Gastrocnemius medialis (tissue), 4 donors: ENCODE results near the gene NCK2. TPM values are rescaled to one million over a fixed set of nuclear protein-coding genes. Genes with fewer than 3 reads are reported as not detected.

ENCODE experiments used
- ATAC-seq, 2 donors: fragments of 150-250 bp; one replicate each; pipeline ENCODE4 v1.9.1; 2016
- DNase-seq, 2 donors: peaks; one replicate each; pipeline ENCODE4 v3.0.0-alpha.2; 2019
- H3K27ac ChIP-seq, 4 donors: fragments of 200-600 bp; sonication (generic); 1 replicate in 1 of 4; 2 replicates in 3 of 4; pipeline ENCODE4 v1.5.1; 2016 to 2018; ENCODE audit warnings: mild to moderate bottlenecking in 2 of 4, moderate library complexity in 1 of 4
- H3K27me3 ChIP-seq, 3 donors: fragments of 200-600 bp; sonication (generic) in 2 of 3; 1 replicate in 1 of 3; 2 replicates in 2 of 3; pipeline versions ENCODE4 v1.5.1 to v1.6.0; 2016 to 2019; ENCODE audit warnings: mild to moderate bottlenecking in 1 of 3, moderate library complexity in 1 of 3
- H3K36me3 ChIP-seq, 2 donors: fragments of 200-600 bp; sonication (generic) in 1 of 2; one replicate each; pipeline ENCODE4 v1.5.1; 2017 to 2018
- H3K4me1 ChIP-seq, 2 donors: fragments of 200-600 bp; sonication (generic) in 1 of 2; one replicate each; pipeline ENCODE4 v1.5.1; 2016 to 2017; ENCODE audit warnings: mild to moderate bottlenecking in 2 of 2
- H3K4me3 ChIP-seq, 4 donors: fragments of 200-600 bp; sonication (generic) in 3 of 4; 1 replicate in 1 of 4; 2 replicates in 3 of 4; pipeline ENCODE4 v1.5.1; 2016 to 2019; ENCODE audit warnings: mild to moderate bottlenecking in 2 of 4
- H3K9me3 ChIP-seq, 3 donors: fragments of 200-600 bp; sonication (generic) in 2 of 3; 1 replicate in 1 of 3; 2 replicates in 2 of 3; pipeline ENCODE4 v1.5.1; 2016 to 2019
- CTCF ChIP-seq, 5 experiments: fragments of 450-650 bp in 3 of 5; fragments of 200-600 bp in 2 of 5; sonication (generic) in 2 of 5; IDR thresholded peaks in 4 of 5; conservative IDR thresholded peaks in 1 of 5; 1 replicate in 4 of 5; 2 replicates in 1 of 5; pipeline ENCODE4 v1.5.1; 2016 to 2019; ENCODE audit warnings: antibody characterized with exemption in 5 of 5, mild to moderate bottlenecking in 3 of 5, moderate library complexity in 3 of 5
- POLR2A ChIP-seq, 2 donors: fragments of 450-650 bp; IDR thresholded peaks; one replicate each; pipeline ENCODE4 v1.6.1; 2017; ENCODE audit warnings: antibody characterized with exemption in 2 of 2, mild to moderate bottlenecking in 2 of 2, moderate library complexity in 2 of 2
- in situ Hi-C, 4 donors: fragments of 200-750 bp; cut with MboI; loops; one replicate each; pipeline versions ENCODE4 v1.15.0 to v1.8.0; 2017; ENCODE audit warnings: low sequenced_read_pairs in 4 of 4
- intact Hi-C: fragments of 100-400 bp; cut with DNase I; formaldehyde crosslinking; loops from one replicate; pipeline ENCODE4 v1.15.1; 2023; ENCODE audit warnings: low total_unique reads
- total RNA-seq, 4 donors: library from RNA; depleted of rRNA; stranded (reverse); fragments of >200 nt; gene quantifications; one replicate each; pipeline versions ENCODE4 v1.1.0 to v1.2.3, GENCODE V29; 2016

The NCK2 gene
- total RNA-seq, 4 donors from 2014 or later = 46.7 to 86.1 (median 57.9) TPM

DNA sequence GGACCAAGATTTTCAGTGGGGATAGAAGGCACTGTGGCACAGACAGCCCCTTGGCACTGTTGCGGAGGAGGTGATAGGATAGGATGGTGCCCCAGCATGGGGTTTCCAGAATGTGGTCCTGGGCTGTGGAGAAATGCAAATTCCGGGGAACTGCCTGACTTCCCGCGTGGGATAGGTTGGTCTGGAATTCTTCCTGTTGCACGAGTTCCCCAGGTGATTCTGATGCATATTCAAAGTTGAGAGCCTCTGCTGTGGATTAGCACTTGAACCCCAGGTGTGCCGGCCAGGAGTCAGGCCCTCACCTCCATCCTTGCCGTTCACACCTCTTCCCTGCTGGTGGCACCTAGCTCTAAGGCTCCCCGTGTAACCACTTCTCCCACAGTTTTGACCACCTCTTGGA lies 15.5 kb downstream of the NCK2 start:
- no peaks in the 10 kb centered on the region for H3K36me3 ChIP-seq
- intact Hi-C loops = no loop called here
- no peaks in the 10 kb centered on the region for H3K9me3 ChIP-seq
- H3K4me3 ChIP-seq = no peak overlapping the region
- in situ Hi-C loops = no loop called here
- H3K27ac ChIP-seq = no peak overlapping the region
- DNase-seq (no peak), ATAC-seq (no peak)
- TF ChIP-seq CTCF (IDR thresholded peaks at IDR 0.05 in 4 of 5, conservative IDR thresholded peaks at IDR 0.05 in 1 of 5) (no peak), POLR2A (IDR thresholded peaks at IDR 0.05) (no peak)
- H3K4me1 ChIP-seq = peaks cover 58 to 65% of the 10 kb centered on the region in 2 donors
- H3K27me3 ChIP-seq = no peaks in the 10 kb centered on the region

GRCh38 chr2:105760639-105761337 lies 16.1 kb downstream of the NCK2 start:
- Histone ChIP-seq H3K27ac (no peak overlapping the region), H3K4me3 (no peak overlapping the region), H3K4me1 (peaks cover 54 to 59% of the 10 kb centered on the region in 2 donors), H3K9me3 (no peaks in the 10 kb centered on the region), H3K27me3 (no peaks in the 10 kb centered on the region), H3K36me3 (no peaks in the 10 kb centered on the region)
- TF ChIP-seq POLR2A (IDR thresholded peaks at IDR 0.05) = no peak
- TF ChIP-seq CTCF (IDR thresholded peaks at IDR 0.05 in 4 of 5, conservative IDR thresholded peaks at IDR 0.05 in 1 of 5) = no peak
- intact Hi-C loops = no loop called here
- in situ Hi-C loops = no loop called here
- no peak for ATAC-seq
- DNase-seq = no peak

DNA sequence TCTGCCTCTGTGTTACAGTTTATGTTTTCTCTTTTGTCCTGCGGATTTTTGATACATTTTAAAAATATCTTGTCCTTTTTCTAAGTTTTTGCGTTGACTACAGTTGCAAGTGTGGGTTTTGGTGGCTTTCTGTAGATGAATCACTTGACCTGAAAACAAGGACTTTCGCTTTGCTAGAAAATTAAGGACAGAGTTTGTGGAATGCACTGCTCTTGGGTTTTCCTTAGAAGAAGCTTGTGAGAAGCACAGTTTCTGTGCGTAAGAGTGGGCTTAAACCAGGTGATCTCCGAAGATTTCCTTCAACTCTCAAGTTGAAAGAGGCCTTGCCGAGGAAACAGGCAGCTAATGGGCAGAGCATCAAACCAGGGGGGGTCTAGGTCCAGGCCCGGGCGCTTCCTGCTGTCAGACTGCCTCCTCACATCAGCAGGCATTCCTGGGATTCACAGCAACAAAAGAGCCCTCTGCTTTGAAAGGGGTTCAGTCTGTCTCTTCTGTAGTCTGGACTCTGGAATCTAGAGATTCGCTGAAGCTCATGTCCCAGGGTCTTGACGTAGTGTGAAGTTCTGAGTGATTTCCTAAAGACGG lies 17.3 kb downstream of the NCK2 start:
- Histone ChIP-seq H3K4me3 (no peak overlapping the region), H3K9me3 (no peaks in the 10 kb centered on the region), H3K27ac (no peak overlapping the region), H3K36me3 (no peaks in the 10 kb centered on the region), H3K4me1 (peaks cover 45 to 52% of the 10 kb centered on the region in 2 donors), H3K27me3 (no peaks in the 10 kb centered on the region)
- no peak for DNase-seq
- intact Hi-C loops = no loop called here
- in situ Hi-C loops = no loop called here
- no peak for TF ChIP-seq POLR2A (IDR thresholded peaks at IDR 0.05)
- TF ChIP-seq CTCF (IDR thresholded peaks at IDR 0.05 in 4 of 5, conservative IDR thresholded peaks at IDR 0.05 in 1 of 5) = no peak
- no peak for ATAC-seq

DNA sequence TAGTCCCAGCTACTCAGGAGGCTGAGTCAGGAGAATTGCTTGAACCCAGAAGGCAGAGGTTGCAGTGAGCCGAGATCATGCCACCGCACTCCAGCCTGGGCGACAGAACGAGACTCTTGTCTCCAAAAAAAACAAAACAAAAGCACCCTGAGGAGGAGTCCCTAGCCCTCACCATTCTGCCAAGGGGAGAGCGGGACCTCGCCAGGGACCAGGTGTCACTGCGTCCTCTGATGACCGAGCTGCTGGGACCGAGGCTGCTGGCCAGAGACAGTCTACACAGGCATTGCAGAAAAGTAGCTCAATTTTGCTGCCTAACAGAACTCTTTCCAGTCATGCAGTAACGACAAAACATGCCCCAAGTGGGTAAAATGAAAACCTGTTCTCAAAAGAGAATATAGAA lies 18.4 kb downstream of the NCK2 start:
- peak; percentile 59 to 77 for ATAC-seq
- peaks cover 36 to 44% of the 10 kb centered on the region in 2 donors for H3K4me1 ChIP-seq
- H3K36me3 ChIP-seq = no peaks in the 10 kb centered on the region
- no peak for DNase-seq
- in situ Hi-C loops = no loop called here
- TF ChIP-seq POLR2A (IDR thresholded peaks at IDR 0.05) (no peak), CTCF (IDR thresholded peaks at IDR 0.05 in 4 of 5, conservative IDR thresholded peaks at IDR 0.05 in 1 of 5) (no peak)
- H3K9me3 ChIP-seq = no peaks in the 10 kb centered on the region
- intact Hi-C loops = no loop called here
- peak overlapping the region in 2 of 4 donors; percentile 40 to 64 for H3K27ac ChIP-seq
- no peak overlapping the region for H3K4me3 ChIP-seq
- no peaks in the 10 kb centered on the region for H3K27me3 ChIP-seq
